Stimulated activated CD8-positive, alpha-beta memory T cell treated with anti-CD3 and anti-CD28 coated beads, Interleukin-4, amount 100 ng/mL, for 24 hours (primary cell): ENCODE data around the gene SOHLH2.

ENCODE experiments used
- DNase-seq: peaks from one replicate; pipeline ENCODE4 v3.0.0-alpha.2; 2020; ENCODE audit warnings: low read depth

SOHLH2 gene

GRCh38 chr13:36183901-36184300 lies 30.5 kb downstream of the SOHLH2 start:
- no peak for DNase-seq

DNA sequence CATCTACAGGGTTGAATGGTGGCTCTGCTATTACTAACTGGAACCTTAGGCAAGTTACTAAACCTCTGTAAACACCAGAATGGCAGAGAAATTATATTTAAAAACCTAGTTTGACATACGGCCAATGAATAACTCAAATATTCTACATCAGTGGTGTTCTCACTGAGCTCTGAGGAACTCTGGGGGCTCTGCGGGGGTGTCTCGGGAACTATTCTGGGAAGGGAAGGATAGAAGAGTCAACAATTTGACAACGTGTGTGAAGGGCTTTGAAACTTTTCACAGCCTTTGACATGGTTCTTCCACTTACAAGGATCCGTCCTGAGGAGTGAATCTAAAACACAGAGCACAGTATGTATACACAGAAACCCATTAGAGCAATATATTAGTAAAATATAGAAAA lies 38.7 kb downstream of the SOHLH2 start:
- DNase-seq: no peak

DNA sequence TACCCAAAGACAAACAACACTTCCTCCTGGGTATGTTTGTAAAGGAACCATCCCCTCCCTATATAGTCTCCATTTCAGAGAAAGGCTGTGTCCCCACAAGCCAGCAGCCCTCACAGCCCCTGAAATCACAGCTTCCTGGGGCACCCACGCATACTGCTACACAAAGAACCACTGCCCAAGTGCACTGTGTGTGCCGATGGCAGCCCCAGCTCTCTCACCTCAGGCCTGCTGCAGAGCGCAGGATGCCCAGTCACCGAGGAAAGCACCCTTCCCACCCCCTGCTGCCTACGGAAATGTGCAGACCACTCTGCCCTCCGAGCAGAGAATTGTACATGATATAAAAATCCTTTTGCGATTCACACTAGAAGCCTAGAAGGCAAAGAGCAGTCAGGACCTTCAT lies 39.4 kb downstream of the SOHLH2 start:
- DNase-seq: no peak

DNA sequence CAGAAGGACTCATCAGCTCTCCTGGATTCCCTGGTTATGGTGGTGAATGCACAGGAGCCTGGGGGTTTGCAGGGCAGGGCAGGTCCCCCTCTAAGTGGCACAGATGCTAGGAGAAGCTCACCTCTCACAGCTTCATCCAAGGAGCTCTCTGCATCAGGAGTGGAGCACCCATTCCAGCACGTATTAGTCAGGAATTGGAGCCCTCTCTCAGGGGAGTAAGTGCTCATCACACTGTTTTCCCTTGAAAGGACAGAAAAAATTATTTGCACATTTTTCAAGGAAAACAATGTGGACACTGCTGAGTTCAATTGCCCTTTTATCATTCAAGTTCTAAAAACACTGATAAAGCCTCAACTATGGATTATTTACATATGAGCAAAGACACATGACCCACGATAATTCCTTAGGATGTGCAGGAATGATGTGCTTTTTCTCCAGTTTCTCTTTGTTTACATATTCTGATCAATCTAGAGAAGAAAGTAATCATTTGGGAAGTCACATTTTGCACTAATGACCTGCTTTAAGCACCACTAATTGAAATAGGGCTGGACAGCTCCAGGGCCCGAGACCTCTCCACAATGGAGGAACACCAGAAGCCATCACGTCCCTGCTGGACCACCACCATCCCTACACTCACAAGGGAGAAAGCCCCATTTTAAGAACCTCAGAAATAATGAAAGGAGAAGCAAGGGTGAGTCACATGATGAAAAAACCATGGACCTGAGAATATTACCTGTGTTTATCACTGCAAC lies 40.6 kb downstream of the SOHLH2 start:
- no peak for DNase-seq

GRCh38 chr13:36166046-36166445 lies 48.3 kb downstream of the SOHLH2 start:
- DNase-seq: no peak

GRCh38 chr13:36163809-36164308 lies 50.5 kb downstream of the SOHLH2 start:
- DNase-seq: no peak

GRCh38 chr13:36163286-36163685 lies 51.1 kb downstream of the SOHLH2 start:
- no peak for DNase-seq

DNA sequence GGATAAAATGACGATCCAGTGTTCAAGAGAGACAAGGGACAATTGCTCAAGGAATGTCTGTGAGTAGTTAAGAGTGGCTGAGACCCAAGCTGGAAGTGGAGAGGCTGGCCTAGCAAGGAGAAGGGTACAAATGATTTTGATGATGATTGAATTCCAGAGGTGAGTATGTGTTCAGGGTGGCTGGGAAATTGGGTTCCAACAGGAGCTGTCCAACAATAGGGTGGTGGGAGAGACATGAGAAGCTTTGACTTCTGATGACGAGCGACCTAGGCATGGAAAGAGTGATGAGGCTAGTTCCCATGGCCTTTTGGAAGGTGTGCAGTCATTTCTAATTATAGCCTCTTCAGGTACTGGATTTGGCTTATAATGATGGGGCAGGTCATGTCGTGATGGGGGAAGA lies 54.1 kb downstream of the SOHLH2 start:
- no peak for DNase-seq

- no peak for DNase-seq
These were observed 55.7 kb downstream of the SOHLH2 start for GRCh38 chr13:36158611-36159010.

DNA sequence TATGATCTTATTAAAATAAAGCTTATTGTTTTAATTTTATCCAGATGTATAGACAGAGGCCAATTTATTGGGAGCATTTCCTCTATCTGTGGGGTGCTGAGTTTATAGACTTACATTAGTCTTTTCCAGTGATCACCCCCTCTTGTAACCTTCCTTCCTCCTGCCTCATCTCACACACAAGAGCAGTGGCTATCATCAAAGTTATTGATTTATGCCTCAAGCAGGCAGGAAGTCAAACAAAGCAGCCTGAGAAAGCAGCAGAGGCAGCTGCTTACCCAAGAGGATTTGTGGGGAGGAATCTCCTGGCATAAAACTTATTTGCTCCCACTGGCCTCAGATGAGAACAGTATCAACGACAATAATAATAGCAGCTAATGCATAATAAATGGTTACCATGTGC lies 56.9 kb downstream of the SOHLH2 start:
- no peak for DNase-seq

GRCh38 chr13:36154567-36155291 lies 59.6 kb downstream of the SOHLH2 start:
- DNase-seq: no peak

GRCh38 chr13:36151591-36151990 lies 62.8 kb downstream of the SOHLH2 start:
- DNase-seq: no peak

GRCh38 chr13:36148446-36148845 lies 65.9 kb downstream of the SOHLH2 start:
- DNase-seq: no peak

GRCh38 chr13:36147330-36147729 lies 67.0 kb downstream of the SOHLH2 start:
- no peak for DNase-seq

GRCh38 chr13:36146511-36147269 lies 67.7 kb downstream of the SOHLH2 start:
- no peak for DNase-seq

DNA sequence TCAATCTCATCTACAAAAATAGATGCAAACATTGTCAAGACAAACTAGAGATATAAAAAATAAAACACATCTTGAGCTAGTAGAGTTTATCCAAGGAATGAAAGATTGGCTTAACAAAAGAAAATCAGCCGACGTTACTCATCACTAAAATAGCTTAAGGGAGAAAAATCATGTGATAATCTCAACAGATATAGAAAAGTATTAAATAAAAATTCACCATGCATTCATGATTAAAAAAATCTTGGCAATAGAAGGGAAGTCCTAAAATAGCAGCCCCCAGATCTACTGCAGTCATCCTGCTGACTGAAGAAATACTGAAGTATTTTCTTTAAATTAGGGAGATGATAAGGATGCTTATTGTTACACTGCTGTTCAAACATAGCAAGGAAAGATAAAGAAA lies 70.6 kb downstream of the SOHLH2 start:
- DNase-seq: no peak

GRCh38 chr13:36142735-36143134 lies 71.6 kb downstream of the SOHLH2 start:
- no peak for DNase-seq

DNA sequence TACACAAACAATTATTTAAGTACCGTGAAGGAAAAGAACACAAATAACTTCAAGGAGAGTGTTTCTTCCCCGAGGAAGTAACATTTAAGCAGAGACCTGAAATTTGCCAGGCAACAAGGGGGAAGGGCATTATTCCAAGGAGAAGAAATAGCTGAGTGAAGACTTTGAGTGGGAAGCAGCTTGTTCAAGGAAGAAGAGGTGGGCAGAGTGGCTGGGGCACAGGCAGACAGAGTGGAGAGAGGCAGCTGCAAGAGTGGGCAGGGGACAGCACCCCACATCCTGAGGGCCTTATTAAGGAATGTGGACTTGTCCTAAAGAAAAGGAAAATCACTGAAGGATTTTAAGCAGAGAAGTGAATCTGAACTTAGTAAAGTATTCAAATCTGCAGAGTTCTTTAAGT lies 78.5 kb downstream of the SOHLH2 start:
- no peak for DNase-seq

DNA sequence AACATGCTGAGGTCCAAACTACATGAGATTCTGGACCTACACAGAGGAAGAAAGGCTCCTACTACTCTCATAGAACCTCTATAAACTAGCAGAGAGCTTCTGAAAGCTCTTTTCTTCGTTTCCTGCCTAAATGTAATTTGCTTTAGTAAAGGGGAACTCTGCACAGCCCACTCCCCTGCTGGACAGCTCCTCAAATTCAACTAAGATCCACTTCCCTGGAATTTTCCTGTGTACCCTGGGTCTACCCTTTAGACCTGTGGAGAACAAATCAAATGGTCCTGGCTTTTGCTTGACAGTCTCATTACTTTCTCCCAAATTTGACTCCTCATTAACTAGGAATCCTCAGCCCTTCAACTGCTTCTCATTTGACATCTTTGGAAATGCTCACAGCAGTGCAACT lies 79.7 kb downstream of the SOHLH2 start:
- DNase-seq: no peak

- no peak for DNase-seq
These were observed 80.3 kb downstream of the SOHLH2 start for GRCh38 chr13:36133950-36134626.

DNA sequence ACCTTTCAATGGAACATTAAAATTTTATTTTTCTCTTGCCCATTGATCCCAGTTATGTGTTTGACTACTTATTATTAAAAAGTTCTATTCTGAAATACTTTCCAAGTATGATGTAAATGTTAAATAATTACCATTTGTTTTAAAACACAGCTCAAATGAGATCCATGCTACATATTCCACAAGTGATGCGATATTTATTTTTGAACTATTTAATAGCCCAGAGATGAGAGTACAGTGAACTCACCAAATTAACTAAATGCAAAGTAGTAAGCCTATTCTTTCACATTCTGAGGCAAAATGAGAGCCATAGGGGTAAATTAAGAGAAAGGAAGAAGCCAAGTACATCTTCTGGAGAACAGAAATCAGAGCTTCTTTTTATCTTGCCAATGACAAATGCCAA lies 82.0 kb downstream of the SOHLH2 start:
- no peak for DNase-seq

DNA sequence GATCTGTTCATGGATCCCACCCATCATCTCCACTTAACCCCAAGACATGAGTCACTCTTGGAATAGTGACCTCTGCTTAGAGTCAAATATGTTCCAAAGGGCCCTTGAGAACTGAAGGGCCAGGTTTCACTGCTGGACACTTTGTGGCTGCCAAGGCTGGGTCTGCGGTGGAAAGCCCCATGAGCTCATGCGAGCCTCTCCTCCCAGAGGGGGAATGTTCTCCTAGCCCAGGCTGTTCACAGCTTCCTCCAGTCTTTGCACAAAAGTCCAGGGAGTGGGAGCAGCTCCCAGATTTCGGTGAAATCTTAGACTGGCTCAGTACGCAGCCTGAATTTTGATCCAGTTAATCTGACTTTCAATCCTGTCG lies 82.4 kb downstream of the SOHLH2 start:
- no peak for DNase-seq
